ENCODE results near the gene ADAMTS1. TPM values are rescaled to one million over a fixed set of nuclear protein-coding genes. Genes with fewer than 3 reads are reported as not detected.

The ADAMTS1 gene
- total RNA-seq, 2 donors from 2014 or later, result 24.2 to 24.3 TPM

DNA sequence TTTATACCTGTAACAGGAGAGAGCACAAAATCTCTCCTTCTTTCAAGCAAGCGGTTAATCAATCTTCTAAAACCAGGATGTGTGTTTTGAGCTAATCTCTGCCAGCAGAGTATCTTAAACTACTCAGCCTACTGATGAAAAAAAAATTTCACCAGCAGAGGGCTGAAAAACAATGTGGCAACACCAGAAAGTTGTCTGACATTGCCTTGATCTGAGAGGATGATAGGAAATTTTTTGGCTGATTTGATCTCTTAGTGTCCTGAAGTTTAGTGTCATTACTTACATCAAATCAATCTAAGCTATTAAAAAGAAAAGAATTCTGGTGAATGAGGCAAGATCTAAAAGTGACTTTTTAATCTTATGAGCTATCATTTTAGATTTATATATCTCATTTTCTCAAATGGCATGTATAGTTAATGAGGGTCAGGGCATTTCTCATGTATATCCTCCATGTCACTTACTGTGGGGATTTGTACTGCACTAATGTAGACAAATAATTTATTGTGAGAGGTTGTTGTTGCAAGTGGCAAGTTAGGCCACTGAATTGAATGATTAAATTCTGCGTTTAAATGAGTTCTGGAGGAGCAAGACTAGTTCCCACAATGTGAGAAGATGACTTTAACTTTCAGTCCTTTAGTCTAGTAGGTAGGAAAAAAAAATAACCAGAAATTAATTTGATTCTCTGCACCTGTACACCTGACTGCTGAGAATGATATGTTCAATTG, 10.9 kb downstream of the ADAMTS1 start:
- Mint-ChIP-seq H3K4me3 (no peak overlapping the region), H3K36me3 (ENCODE audit: low read depth) (peaks cover 27% of the 10 kb centered on the region), H3K9me3 (no peaks in the 10 kb centered on the region), H3K27me3 (ENCODE audit: insufficient read depth) (no peaks in the 10 kb centered on the region), H3K27ac (no peak overlapping the region), H3K4me1 (peaks cover 4% of the 10 kb centered on the region)
- Histone ChIP-seq H3K9ac (ENCODE audit: extremely low read depth, low read length, poor library complexity, severe bottlenecking) (no peak overlapping the region), H3K4me3 (ENCODE audit: low read length) (no peak overlapping the region), H3K36me3 (ENCODE audit: control insufficient read depth, insufficient read depth, low read length) (peaks cover 36% of the 10 kb centered on the region), H3K27me3 (ENCODE audit: control insufficient read depth, insufficient read depth, low read length, poor library complexity, severe bottlenecking) (no peaks in the 10 kb centered on the region), H3K27ac (ENCODE audit: low read depth, low read length) (no peak overlapping the region), H3K9me3 (ENCODE audit: control insufficient read depth, low read length) (no peaks in the 10 kb centered on the region), H3K4me1 (ENCODE audit: control insufficient read depth, insufficient read depth, low read length) (no peaks in the 10 kb centered on the region)
- 86 to 100% methylated on average over 1 to 2 of the region's 2 CpGs for WGBS, 2 experiments (ENCODE audit: insufficient coverage in 1 of 2, insufficient read length in 1 of 2)
- TF ChIP-seq, protein P1, sequence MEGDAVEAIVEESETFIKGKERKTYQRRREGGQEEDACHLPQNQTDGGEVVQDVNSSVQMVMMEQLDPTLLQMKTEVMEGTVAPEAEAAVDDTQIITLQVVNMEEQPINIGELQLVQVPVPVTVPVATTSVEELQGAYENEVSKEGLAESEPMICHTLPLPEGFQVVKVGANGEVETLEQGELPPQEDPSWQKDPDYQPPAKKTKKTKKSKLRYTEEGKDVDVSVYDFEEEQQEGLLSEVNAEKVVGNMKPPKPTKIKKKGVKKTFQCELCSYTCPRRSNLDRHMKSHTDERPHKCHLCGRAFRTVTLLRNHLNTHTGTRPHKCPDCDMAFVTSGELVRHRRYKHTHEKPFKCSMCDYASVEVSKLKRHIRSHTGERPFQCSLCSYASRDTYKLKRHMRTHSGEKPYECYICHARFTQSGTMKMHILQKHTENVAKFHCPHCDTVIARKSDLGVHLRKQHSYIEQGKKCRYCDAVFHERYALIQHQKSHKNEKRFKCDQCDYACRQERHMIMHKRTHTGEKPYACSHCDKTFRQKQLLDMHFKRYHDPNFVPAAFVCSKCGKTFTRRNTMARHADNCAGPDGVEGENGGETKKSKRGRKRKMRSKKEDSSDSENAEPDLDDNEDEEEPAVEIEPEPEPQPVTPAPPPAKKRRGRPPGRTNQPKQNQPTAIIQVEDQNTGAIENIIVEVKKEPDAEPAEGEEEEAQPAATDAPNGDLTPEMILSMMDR (conservative IDR thresholded peaks at IDR 0.05), result peak; percentile 69
- DNase-seq, result no peak

DNA sequence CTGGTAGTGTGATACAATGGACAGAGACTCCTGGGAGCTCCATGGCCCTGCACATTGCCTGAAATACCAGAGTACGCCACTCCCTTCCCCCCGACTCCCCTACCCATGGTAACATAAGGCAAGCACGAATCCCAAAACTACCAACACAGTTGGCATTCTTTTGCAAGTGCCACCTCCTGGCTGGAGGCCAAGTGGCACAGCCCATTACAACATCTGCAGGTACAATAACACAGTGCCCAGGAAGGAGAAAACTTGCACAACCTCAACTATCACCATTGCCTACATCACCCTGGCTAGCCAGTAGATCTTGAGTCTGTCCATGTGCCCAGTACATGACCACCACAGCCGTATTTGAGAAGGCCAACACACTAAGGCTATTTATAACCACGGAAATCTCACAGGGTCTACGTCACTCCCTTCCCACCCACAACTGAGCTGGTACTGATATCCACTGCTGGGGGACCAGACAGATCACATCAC, 11.7 kb downstream of the ADAMTS1 start:
- DNase-seq, result no peak
- WGBS, 2 experiments (ENCODE audit: insufficient coverage in 1 of 2, insufficient read length in 1 of 2), result 85 to 100% methylated on average over 2 to 6 of the region's 6 CpGs
- peaks cover 19% of the 10 kb centered on the region for H3K36me3 Mint-ChIP-seq (ENCODE audit: low read depth)
- no peak overlapping the region for H3K4me3 Mint-ChIP-seq
- Histone ChIP-seq H3K36me3 (ENCODE audit: control insufficient read depth, insufficient read depth, low read length) (peaks cover 27% of the 10 kb centered on the region), H3K4me1 (ENCODE audit: control insufficient read depth, insufficient read depth, low read length) (no peaks in the 10 kb centered on the region), H3K9me3 (ENCODE audit: control insufficient read depth, low read length) (no peaks in the 10 kb centered on the region), H3K27me3 (ENCODE audit: control insufficient read depth, insufficient read depth, low read length, poor library complexity, severe bottlenecking) (no peaks in the 10 kb centered on the region), H3K27ac (ENCODE audit: low read depth, low read length) (no peak overlapping the region), H3K9ac (ENCODE audit: extremely low read depth, low read length, poor library complexity, severe bottlenecking) (no peak overlapping the region), H3K4me3 (ENCODE audit: low read length) (no peak overlapping the region)
- H3K27me3 Mint-ChIP-seq (ENCODE audit: insufficient read depth), result no peaks in the 10 kb centered on the region
- no peak overlapping the region for H3K27ac Mint-ChIP-seq
- TF ChIP-seq, protein P1 (conservative IDR thresholded peaks at IDR 0.05), result no peak
- peaks cover 4% of the 10 kb centered on the region for H3K4me1 Mint-ChIP-seq
- H3K9me3 Mint-ChIP-seq, result no peaks in the 10 kb centered on the region

DNA sequence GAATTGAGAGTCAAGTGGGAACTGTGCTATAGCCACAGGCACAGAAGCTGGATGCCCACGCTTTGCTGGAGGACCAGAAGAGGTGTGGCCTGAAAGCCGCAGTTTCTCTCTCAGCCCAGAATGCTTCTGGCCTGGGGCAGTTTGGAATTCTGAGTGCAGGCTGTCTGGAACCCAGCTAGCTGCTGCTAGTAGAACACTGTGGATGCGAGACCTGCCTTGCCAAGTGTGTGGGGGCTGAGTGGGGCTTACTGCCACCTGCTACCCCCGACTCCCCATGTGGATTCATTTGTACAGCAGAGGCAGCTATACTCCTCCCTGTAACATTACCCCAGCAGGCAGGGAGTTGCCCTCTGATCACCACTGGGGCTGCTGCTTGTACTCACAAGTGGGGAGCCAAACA, 12.2 kb downstream of the ADAMTS1 start:
- Mint-ChIP-seq H3K27ac (no peak overlapping the region), H3K4me3 (no peak overlapping the region), H3K4me1 (peaks cover 4% of the 10 kb centered on the region), H3K36me3 (ENCODE audit: low read depth) (peaks cover 14% of the 10 kb centered on the region), H3K9me3 (no peaks in the 10 kb centered on the region), H3K27me3 (ENCODE audit: insufficient read depth) (no peaks in the 10 kb centered on the region)
- DNase-seq, result no peak
- Histone ChIP-seq H3K4me1 (ENCODE audit: control insufficient read depth, insufficient read depth, low read length) (no peaks in the 10 kb centered on the region), H3K27me3 (ENCODE audit: control insufficient read depth, insufficient read depth, low read length, poor library complexity, severe bottlenecking) (no peaks in the 10 kb centered on the region), H3K4me3 (ENCODE audit: low read length) (no peak overlapping the region), H3K9me3 (ENCODE audit: control insufficient read depth, low read length) (no peaks in the 10 kb centered on the region), H3K9ac (ENCODE audit: extremely low read depth, low read length, poor library complexity, severe bottlenecking) (no peak overlapping the region), H3K36me3 (ENCODE audit: control insufficient read depth, insufficient read depth, low read length) (peaks cover 22% of the 10 kb centered on the region), H3K27ac (ENCODE audit: low read depth, low read length) (no peak overlapping the region)
- TF ChIP-seq, protein P1 (conservative IDR thresholded peaks at IDR 0.05), result no peak
- 93 to 94% methylated on average over 3 to 4 of the region's 4 CpGs for WGBS, 2 experiments (ENCODE audit: insufficient coverage in 1 of 2, insufficient read length in 1 of 2)

All from endodermal cell (in vitro differentiated cells).